ENCODE results near the gene SH3BGRL. TPM values are rescaled to one million over a fixed set of nuclear protein-coding genes. Genes with fewer than 3 reads are reported as not detected.

SH3BGRL gene
- total RNA-seq, 1 experiment from 2014 or later = 26.4 TPM

- no peak overlapping the region for H3K9ac ChIP-seq (ENCODE audit: low read length)
- no peaks in the 10 kb centered on the region for H3K9me3 ChIP-seq (ENCODE audit: low read length)
- CTCF ChIA-PET = no interaction called here
- no peak for TF ChIP-seq EZH2 (IDR thresholded peaks at IDR 0.05; ENCODE audit: low read length, unreplicated experiment)
- no peak for TF ChIP-seq CTCF (conservative IDR thresholded peaks at IDR 0.05; ENCODE audit: low read depth, low read length)
- no peak for TF ChIP-seq EZH2phosphoT487 (IDR thresholded peaks at IDR 0.05; ENCODE audit: borderline replicate concordance, low read length)
- peaks cover 19% of the 10 kb centered on the region for H3K4me1 ChIP-seq (ENCODE audit: insufficient read depth, low read length)
- intact Hi-C loops (cut with micrococcal nuclease) = no loop called here
- H2AFZ ChIP-seq (ENCODE audit: low read length) = no peak overlapping the region
- POLR2A ChIA-PET (ENCODE audit: unreplicated experiment) = no interaction called here
- H3K27ac ChIP-seq (ENCODE audit: low read length) = no peak overlapping the region
- DNase-seq (no peak), ATAC-seq (no peak)
- no peaks in the 10 kb centered on the region for H3K27me3 ChIP-seq (ENCODE audit: low read length)
- H3K4me3 ChIP-seq (ENCODE audit: low read length) = no peak overlapping the region
- no peaks in the 10 kb centered on the region for H3F3A ChIP-seq (ENCODE audit: low read length, unreplicated experiment)
- no TSS peak for BruUV-seq (replicated peaks)
- H3K36me3 ChIP-seq (ENCODE audit: low read depth, low read length) = no peaks in the 10 kb centered on the region
- no peaks in the 10 kb centered on the region for H4K20me1 ChIP-seq (ENCODE audit: low read length)
- no peaks in the 10 kb centered on the region for H3K79me2 ChIP-seq (ENCODE audit: low read length)
- no peaks in the 10 kb centered on the region for H3K9me2 ChIP-seq (replicated peaks; ENCODE audit: low read length)
- H3K4me2 ChIP-seq (ENCODE audit: low read length) = no peak overlapping the region
These were observed 54.0 kb downstream of the SH3BGRL start for GRCh38 chrX:81255876-81256275.

- TF ChIP-seq CTCF (conservative IDR thresholded peaks at IDR 0.05; ENCODE audit: low read depth, low read length) (no peak), EZH2 (IDR thresholded peaks at IDR 0.05; ENCODE audit: low read length, unreplicated experiment) (no peak), EZH2phosphoT487 (IDR thresholded peaks at IDR 0.05; ENCODE audit: borderline replicate concordance, low read length) (no peak)
- H4K20me1 ChIP-seq (ENCODE audit: low read length) = no peaks in the 10 kb centered on the region
- no peaks in the 10 kb centered on the region for H3K79me2 ChIP-seq (ENCODE audit: low read length)
- H3K4me3 ChIP-seq (ENCODE audit: low read length) = no peak overlapping the region
- no peak overlapping the region for H3K4me2 ChIP-seq (ENCODE audit: low read length)
- H3K27ac ChIP-seq (ENCODE audit: low read length) = no peak overlapping the region
- no peaks in the 10 kb centered on the region for H3K9me3 ChIP-seq (ENCODE audit: low read length)
- H3K9ac ChIP-seq (ENCODE audit: low read length) = no peak overlapping the region
- peaks cover 39% of the 10 kb centered on the region for H3K4me1 ChIP-seq (ENCODE audit: insufficient read depth, low read length)
- no peaks in the 10 kb centered on the region for H3K36me3 ChIP-seq (ENCODE audit: low read depth, low read length)
- H2AFZ ChIP-seq (ENCODE audit: low read length) = no peak overlapping the region
- ChIA-PET POLR2A (ENCODE audit: unreplicated experiment) (no interaction called here), CTCF (no interaction called here)
- ATAC-seq = no peak
- no peak for DNase-seq
- H3K9me2 ChIP-seq (replicated peaks; ENCODE audit: low read length) = no peaks in the 10 kb centered on the region
- no peaks in the 10 kb centered on the region for H3K27me3 ChIP-seq (ENCODE audit: low read length)
- intact Hi-C loops (cut with micrococcal nuclease) = no loop called here
- BruUV-seq (replicated peaks) = no TSS peak
- no peaks in the 10 kb centered on the region for H3F3A ChIP-seq (ENCODE audit: low read length, unreplicated experiment)
These were observed 55.9 kb downstream of the SH3BGRL start for GRCh38 chrX:81257817-81258216.

GRCh38 chrX:81259020-81259713 lies 57.3 kb downstream of the SH3BGRL start:
- Histone ChIP-seq H3K9ac (ENCODE audit: low read length) (no peak overlapping the region), H3K36me3 (ENCODE audit: low read depth, low read length) (no peaks in the 10 kb centered on the region), H3F3A (ENCODE audit: low read length, unreplicated experiment) (no peaks in the 10 kb centered on the region), H3K4me2 (ENCODE audit: low read length) (peak overlapping the region; percentile 23; the same call in 1 of the 2 replicates), H3K4me3 (ENCODE audit: low read length) (no peak overlapping the region), H2AFZ (ENCODE audit: low read length) (no peak overlapping the region), H3K4me1 (ENCODE audit: insufficient read depth, low read length) (peaks cover 39% of the 10 kb centered on the region), H3K27me3 (ENCODE audit: low read length) (no peaks in the 10 kb centered on the region), H4K20me1 (ENCODE audit: low read length) (no peaks in the 10 kb centered on the region), H3K9me2 (replicated peaks; ENCODE audit: low read length) (no peaks in the 10 kb centered on the region), H3K27ac (ENCODE audit: low read length) (no peak overlapping the region), H3K79me2 (ENCODE audit: low read length) (no peaks in the 10 kb centered on the region), H3K9me3 (ENCODE audit: low read length) (no peaks in the 10 kb centered on the region)
- intact Hi-C loops (cut with micrococcal nuclease) = no loop called here
- TF ChIP-seq EZH2 (IDR thresholded peaks at IDR 0.05; ENCODE audit: low read length, unreplicated experiment) (no peak), CTCF (conservative IDR thresholded peaks at IDR 0.05; ENCODE audit: low read depth, low read length) (no peak), EZH2phosphoT487 (IDR thresholded peaks at IDR 0.05; ENCODE audit: borderline replicate concordance, low read length) (no peak)
- ChIA-PET POLR2A (ENCODE audit: unreplicated experiment) (interaction anchor here (0.5 kb wide), 1 partner anchor 34 kb away, joined by 5 read pairs; no protein-coding TSS in a partner anchor), CTCF (no interaction called here)
- no peak for ATAC-seq
- BruUV-seq (replicated peaks) = no TSS peak
- no peak for DNase-seq
